GM23248 (cell line): ENCODE data around the gene RPS6KA5.

ENCODE experiments used
- EZH2 ChIP-seq: fragments of 200-600 bp; sonication (generic); IDR thresholded peaks from 2 replicates; pipeline ENCODE4 v1.6.1; 2018; ENCODE audit warnings: antibody characterized with exemption, mild to moderate bottlenecking; ENCODE audit not compliant: insufficient read depth, poor library complexity, severe bottlenecking
- EZH2phosphoT487 ChIP-seq: fragments of 200-600 bp; sonication (generic); IDR thresholded peaks from 2 replicates; pipeline ENCODE4 v1.6.1; 2018; ENCODE audit warnings: antibody characterized with exemption, moderate library complexity, mild to moderate bottlenecking, low read depth; ENCODE audit not compliant: insufficient read depth

- TF ChIP-seq EZH2, result no peak
- no peak for TF ChIP-seq EZH2phosphoT487
Measured at GRCh38 chr14:91041450-91041849, 19.0 kb downstream of the RPS6KA5 start.
